Measurements from ENCODE around the gene SDF4.
"Not testable (repeated sequence)": the region's sequence is repeated elsewhere in the genome, so short reads cannot be mapped to it uniquely, and the experiment has no call there.

Gene SDF4

GRCh38 chr1:1179346-1179982, 52.3 kb downstream of the SDF4 start:
- DNase-seq (ENCODE audit: low spot score) = no peak

GRCh38 chr1:1178794-1179331, 52.9 kb downstream of the SDF4 start:
- DNase-seq (ENCODE audit: low spot score) = no peak

DNA sequence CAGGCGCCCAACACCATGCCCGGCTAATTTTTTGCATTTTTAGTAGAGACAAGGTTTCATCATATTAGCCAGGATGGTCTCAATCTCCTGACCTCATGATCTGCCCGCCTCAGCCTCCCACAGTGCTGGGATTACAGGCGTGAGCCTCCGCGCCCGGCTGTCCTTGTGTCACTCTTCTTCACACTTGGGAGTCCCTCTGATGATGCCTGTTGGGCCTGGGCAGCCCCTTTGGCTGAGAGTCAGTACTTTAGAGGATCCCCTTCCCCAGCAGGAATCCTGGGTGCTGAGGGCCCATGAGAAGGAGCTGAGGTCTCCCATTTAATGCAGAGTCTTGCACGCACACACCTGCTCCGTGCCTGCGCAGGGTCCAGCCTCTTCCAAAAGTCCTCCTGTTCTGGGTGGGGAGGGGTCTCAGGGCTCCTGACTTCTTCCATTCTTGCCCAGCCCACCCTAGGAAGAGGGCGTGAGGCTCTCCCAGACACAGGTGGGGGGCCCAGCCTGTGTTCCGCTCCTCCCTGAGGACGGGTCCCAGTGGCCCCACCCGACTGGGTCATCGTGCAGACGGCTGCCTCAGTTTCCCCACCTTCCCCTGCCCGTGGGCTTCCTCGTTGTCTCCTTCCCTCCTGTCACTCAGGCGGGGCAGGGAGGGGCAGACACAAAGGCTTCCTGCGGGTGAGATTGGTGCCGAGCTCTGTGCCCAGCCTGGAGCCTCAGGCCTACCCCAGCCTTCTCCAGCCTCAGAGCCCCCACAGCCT, 54.2 kb downstream of the SDF4 start:
- DNase-seq (ENCODE audit: low spot score) = no peak

DNA sequence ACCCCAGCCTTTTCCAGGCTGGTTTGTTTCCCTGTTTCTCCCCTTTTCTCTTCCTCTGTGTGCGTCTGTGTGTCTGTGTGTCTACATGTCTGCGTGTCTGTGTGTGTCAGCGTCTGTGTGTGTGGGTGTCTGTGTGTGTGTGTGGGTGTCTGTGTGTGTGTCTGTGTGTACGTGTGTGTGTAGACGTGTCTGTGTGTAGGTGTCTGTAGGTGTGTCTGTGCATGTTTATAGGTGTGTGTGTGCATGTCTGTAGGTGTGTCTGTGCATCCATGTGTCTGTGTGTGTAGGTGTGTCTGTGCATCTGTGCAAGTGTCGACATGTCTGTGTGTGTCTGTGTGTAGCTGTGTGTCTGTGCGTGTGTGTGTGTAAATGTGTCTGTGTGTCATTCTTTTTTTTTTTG, 54.9 kb downstream of the SDF4 start:
- no peak for DNase-seq (ENCODE audit: low spot score)

- DNase-seq (ENCODE audit: low spot score) = not testable (repeated sequence)
Measured at GRCh38 chr1:1176063-1176761, 55.6 kb downstream of the SDF4 start.

DNA sequence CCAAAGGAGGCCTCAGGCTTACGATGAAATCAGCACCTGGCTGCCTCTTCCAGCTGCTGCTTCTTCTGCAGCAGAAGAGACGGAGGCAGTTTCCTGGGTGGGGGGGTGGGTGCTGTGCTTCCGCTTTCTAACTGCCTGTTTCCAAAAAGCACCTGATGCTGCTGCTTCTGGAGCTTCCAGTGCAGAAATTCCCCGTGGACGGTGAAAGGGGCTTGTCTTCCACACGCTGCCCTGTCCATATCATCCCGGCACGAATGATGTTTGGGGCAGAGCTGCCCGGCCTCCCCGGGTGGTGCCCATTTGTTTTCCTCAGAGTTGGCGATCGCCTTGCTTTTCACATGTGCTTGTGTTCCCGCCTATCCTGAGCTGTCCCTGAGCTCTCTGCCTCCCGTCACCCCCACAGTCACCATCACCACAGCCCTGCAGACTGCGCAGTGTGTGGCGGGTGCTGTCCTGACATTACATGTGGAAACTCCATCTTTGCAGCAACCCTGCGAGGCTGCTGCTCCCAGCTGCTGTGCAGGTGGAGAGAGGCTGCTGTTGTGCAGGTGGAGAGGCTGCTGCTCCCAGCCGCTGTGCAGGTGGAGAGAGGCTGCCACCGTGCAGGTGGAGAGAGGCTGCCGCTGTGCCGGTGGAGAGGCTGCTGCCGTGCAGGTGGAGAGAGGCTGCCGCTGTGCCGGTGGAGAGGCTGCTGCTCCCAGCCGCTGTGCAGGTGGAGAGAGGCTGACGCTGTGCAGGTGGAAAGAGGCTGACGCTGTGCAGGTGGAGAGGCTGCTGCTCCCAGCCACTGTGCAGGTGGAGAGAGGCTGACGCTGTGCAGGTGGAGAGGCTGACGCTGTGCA, 56.4 kb downstream of the SDF4 start:
- no peak for DNase-seq (ENCODE audit: low spot score)

DNA sequence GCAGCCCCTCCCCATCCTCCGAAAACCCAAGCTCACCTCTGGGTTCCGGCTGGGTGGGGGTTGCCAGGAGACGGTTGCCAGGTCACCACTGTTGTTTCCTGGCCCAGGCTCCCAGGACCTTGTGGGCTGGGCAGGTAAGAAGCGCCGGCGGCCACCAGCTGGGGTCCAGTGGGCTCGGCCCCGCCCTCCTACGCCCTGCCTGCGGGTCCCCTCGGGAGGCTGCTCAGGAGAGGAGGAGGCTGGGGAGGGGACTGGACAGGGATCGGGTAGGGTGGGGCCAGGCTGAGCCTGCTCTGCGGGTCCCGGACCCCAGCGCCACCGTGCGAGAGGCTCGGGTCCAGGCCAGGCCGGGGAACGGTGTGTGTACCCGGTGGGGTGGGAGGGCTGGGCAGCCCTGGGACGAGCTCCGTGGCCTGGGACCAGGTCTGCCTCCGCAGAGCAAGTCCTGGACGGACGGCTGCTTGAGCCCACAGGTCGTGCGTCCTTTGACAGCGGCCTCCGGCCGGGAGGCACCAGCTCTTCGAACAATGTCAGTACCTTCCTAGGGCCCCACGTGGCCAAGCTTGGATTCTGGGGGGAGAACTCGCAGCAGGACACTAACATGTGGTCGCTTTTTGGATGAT, 57.9 kb downstream of the SDF4 start, which contains the start of gene TTLL10:
TTLL10 (plus strand) TSS at position 88 of the 623 bp plus-strand sequence. CDS start 5,336 bp downstream, outside the sequence.
- no peak for DNase-seq (ENCODE audit: low spot score)

- DNase-seq (ENCODE audit: low spot score) = no peak
Measured at GRCh38 chr1:1173061-1173792, 58.6 kb downstream of the SDF4 start.

DNA sequence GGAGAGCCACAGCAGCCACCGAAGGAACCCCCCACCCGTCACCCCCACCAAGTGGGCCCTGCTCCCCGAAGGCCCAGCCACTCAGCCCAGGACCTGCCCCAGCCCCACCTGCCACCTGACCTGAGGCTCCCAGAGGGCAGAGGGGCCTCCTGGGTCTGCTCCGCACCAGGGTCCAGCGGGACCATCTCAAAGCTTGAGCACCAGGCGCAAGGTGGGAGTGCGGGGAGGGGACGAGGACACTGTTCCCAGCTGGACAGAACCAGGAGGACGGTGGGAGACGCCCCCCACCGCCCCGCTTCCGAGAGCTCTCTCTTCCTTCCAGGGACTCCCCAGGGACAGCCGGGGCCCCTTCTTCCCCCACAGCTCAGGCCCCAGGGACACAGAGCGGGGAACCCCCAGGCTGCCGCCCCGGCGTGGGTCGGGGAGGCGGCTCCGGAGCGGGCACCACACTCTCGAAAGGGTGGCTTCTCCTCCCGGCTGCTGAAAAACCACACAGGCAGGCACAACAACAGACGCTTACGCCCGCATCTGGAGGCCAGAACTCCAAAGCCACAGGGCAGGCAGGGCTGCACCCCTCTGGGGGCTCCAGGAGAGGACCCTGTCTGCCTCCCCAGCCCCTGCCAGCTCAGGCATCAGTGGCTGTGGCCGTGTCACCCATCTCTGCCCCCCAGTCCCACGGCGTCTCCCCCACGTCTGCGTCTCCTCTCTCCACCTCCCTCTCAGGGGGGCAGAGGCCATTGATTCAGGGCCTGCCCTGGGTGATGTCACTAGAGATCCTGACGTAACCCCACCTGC, 60.1 kb downstream of the SDF4 start:
- DNase-seq (ENCODE audit: low spot score) = no peak

DNA sequence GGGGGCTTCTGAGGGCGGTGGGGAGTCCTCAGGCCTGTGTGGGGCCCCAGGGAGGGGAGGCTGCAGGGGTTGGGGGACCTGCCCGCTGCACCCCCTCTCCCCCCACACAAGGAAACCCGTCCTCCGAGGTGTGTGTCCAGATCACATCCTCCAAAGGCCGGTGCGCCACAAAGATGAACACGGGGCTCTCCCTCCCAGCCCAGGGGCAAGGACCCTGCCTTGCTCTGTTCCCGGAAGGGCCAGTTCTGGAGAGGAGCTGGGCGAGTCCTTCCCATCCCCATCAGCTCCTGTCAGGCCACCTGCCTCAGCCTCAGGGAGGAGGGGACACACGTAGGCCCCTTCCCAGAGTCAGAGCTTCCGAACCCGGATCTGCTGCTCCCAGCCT, 60.6 kb downstream of the SDF4 start:
- DNase-seq (ENCODE audit: low spot score) = no peak

- no peak for DNase-seq (ENCODE audit: low spot score)
Measured at GRCh38 chr1:1170215-1171091, 61.3 kb downstream of the SDF4 start.

- no peak for DNase-seq (ENCODE audit: low spot score)
Measured at GRCh38 chr1:1169429-1170214, 62.2 kb downstream of the SDF4 start.

DNA sequence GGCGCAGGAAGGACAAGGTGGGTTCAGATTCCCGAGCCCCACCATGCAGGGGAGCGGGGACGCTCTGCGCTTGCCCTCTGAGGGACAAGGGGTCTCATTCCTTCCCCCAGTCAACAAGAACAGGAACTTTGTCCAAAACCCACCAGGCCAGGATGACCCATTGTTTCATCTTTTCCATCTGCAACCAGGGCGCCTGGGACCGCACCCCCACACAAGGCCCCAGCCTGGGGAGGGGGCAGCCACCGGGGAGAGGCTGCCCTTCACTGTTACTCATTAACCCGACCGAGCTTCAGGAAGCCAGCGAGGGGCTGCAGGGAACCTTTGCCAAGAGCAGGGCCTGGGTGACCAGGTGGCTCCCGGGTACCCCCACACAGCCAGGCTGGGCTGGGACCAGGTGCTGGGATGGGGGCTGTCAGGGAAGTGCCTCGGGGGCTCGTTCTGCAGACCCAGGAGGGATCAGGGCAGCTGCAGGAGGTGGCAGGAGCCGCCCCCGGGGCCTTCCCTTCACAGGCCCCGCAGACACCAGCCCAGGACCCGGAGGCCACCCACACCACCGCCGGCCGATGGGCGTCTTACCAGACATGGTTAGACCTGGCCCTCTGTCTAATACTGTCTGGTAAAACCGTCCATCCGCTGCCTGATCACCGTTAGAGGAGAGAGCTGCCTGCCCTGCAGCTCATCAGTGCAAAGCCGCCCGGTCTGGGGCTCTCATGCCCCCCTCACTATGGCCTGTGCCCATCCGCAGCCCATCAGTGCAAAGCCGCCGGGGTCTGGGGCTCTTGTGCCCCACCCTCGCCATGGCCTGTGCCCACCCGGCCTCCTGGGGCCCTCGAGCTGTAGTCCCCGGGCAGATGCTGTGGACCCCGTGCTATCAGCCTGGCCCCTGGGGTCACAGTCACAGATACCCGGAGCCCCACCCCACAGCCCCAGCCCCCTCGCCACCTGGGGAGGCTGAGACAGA, 63.1 kb downstream of the SDF4 start:
- DNase-seq (ENCODE audit: low spot score) = no peak

DNA sequence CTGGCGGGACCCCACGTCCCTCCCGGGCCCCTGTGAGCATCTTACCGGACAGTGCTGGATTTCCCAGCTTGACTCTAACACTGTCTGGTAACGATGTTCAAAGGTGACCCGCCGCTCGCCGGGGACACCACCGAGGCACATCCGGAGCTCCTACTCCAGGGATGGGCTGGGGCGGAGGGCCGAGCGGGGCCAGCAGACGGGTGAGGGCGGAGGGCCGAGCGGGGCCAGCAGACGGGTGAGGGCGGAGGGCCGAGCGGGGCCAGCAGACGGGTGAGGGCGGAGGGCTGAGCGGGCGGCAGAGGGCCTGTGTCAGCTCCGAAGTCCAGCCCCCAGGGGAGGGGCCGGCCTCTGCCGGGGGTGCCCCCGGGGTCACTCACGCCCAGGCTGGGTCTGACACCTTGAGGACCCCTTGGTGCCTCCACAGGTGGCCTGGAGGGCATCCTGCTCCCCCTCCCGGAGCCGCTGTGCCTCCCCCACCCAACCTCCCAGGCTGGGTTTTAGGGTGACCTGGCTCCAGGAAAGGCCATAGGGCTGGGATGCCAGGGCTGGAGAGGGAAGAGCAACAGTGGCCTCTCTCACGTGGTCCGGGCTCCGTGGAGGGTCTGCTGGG, 63.9 kb downstream of the SDF4 start:
- DNase-seq (ENCODE audit: low spot score) = no peak

DNA sequence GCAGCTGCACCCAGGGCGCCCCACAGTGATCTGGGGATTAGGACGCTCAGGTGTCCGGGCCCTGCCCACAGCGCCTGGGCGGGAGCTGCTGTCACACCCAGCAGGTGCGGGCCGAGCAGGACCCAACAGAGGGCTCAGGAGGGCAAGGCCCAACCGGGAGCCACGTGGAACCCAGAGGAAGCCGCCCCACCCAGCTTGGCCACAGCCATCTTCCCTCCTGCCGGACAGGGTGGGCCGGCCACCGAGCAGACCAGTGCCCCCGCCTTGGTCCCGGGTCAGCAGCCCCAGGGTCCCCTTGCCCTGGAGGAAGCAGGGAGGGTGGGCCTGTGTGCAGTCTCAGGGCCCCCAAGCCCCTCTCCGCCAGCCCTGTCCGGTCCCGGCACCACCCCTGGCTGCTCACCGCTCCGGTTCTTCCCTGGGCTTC, 64.4 kb downstream of the SDF4 start:
- DNase-seq (ENCODE audit: low spot score) = no peak
